ENCODE results near the gene PKP2. TPM values are rescaled to one million over a fixed set of nuclear protein-coding genes. Genes with fewer than 3 reads are reported as not detected.

Gene PKP2
- total RNA-seq, 2 experiments from 2014 or later, result not detected

- Histone ChIP-seq H4K20me1 (ENCODE audit: insufficient read depth, low read length) (no peaks in the 10 kb centered on the region), H2AFZ (ENCODE audit: low read length) (no peak overlapping the region), H3K9me3 (ENCODE audit: low read length) (no peaks in the 10 kb centered on the region), H3K9me2 (ENCODE audit: insufficient read depth, low read length) (no peaks in the 10 kb centered on the region), H3K4me1 (ENCODE audit: insufficient read depth, low read length, poor library complexity, severe bottlenecking) (no peaks in the 10 kb centered on the region), H3K4me2 (ENCODE audit: low read length) (no peak overlapping the region), H3K36me3 (ENCODE audit: insufficient read depth, low read length) (no peaks in the 10 kb centered on the region), H3K4me3 (ENCODE audit: low read depth, low read length, poor library complexity, severe bottlenecking) (no peak overlapping the region), H3K79me2 (ENCODE audit: insufficient read depth, low read depth, low read length) (no peaks in the 10 kb centered on the region), H3K27ac (ENCODE audit: low read depth, low read length, poor library complexity, severe bottlenecking) (no peak overlapping the region)
- DNase-seq (ENCODE audit: low spot score), result no peak
- TF ChIP-seq EZH2phosphoT487 (IDR thresholded peaks at IDR 0.05; ENCODE audit: borderline replicate concordance, low read depth, low read length), result no peak
- TF ChIP-seq, protein P1, sequence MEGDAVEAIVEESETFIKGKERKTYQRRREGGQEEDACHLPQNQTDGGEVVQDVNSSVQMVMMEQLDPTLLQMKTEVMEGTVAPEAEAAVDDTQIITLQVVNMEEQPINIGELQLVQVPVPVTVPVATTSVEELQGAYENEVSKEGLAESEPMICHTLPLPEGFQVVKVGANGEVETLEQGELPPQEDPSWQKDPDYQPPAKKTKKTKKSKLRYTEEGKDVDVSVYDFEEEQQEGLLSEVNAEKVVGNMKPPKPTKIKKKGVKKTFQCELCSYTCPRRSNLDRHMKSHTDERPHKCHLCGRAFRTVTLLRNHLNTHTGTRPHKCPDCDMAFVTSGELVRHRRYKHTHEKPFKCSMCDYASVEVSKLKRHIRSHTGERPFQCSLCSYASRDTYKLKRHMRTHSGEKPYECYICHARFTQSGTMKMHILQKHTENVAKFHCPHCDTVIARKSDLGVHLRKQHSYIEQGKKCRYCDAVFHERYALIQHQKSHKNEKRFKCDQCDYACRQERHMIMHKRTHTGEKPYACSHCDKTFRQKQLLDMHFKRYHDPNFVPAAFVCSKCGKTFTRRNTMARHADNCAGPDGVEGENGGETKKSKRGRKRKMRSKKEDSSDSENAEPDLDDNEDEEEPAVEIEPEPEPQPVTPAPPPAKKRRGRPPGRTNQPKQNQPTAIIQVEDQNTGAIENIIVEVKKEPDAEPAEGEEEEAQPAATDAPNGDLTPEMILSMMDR (conservative IDR thresholded peaks at IDR 0.05; ENCODE audit: low read length), result no peak
- ChIA-PET POLR2A (no interaction called here), CTCF (ENCODE audit: unreplicated experiment) (no interaction called here)
- intact Hi-C loops (cut with micrococcal nuclease; ENCODE audit: unreplicated experiment), result no loop called here
- no TSS peak for BruUV-seq (replicated peaks)
Observed at GRCh38 chr12:32841061-32841460, 55.5 kb downstream of the PKP2 start.

- H3K27ac ChIP-seq (ENCODE audit: low read depth, low read length, poor library complexity, severe bottlenecking), result no peak overlapping the region
- H3K4me3 ChIP-seq (ENCODE audit: low read depth, low read length, poor library complexity, severe bottlenecking), result no peak overlapping the region
- no peaks in the 10 kb centered on the region for H4K20me1 ChIP-seq (ENCODE audit: insufficient read depth, low read length)
- ChIA-PET POLR2A (no interaction called here), CTCF (ENCODE audit: unreplicated experiment) (no interaction called here)
- intact Hi-C loops (cut with micrococcal nuclease; ENCODE audit: unreplicated experiment), result no loop called here
- H2AFZ ChIP-seq (ENCODE audit: low read length), result no peak overlapping the region
- no peaks in the 10 kb centered on the region for H3K79me2 ChIP-seq (ENCODE audit: insufficient read depth, low read depth, low read length)
- H3K36me3 ChIP-seq (ENCODE audit: insufficient read depth, low read length), result no peaks in the 10 kb centered on the region
- no peaks in the 10 kb centered on the region for H3K9me3 ChIP-seq (ENCODE audit: low read length)
- H3K4me1 ChIP-seq (ENCODE audit: insufficient read depth, low read length, poor library complexity, severe bottlenecking), result no peaks in the 10 kb centered on the region
- no peak overlapping the region for H3K4me2 ChIP-seq (ENCODE audit: low read length)
- no TSS peak for BruUV-seq (replicated peaks)
- TF ChIP-seq, protein P1 (conservative IDR thresholded peaks at IDR 0.05; ENCODE audit: low read length), result no peak
- no peak for TF ChIP-seq EZH2phosphoT487 (IDR thresholded peaks at IDR 0.05; ENCODE audit: borderline replicate concordance, low read depth, low read length)
- DNase-seq (ENCODE audit: low spot score), result no peak
- no peaks in the 10 kb centered on the region for H3K9me2 ChIP-seq (ENCODE audit: insufficient read depth, low read length)
Observed at GRCh38 chr12:32839828-32840227, 56.7 kb downstream of the PKP2 start.

DNA sequence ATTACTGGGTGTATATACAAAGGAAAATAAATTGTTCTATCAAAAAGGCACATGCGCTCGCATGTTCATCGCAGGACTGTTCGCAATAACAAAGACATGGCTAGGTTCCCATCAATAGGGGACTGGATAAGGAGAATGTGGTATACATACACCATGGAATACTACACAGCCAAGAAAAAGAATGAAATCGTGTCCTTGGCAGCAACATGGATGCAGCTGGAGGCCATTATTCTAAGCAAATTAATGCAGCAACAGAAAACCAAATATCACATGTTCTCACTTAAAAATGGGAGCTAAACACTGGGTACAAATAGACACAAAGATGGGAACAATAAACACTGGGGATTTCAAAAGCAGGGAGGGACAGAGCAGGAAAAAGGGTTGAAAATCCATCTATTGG is 58.6 kb downstream of the PKP2 start:
- intact Hi-C loops (cut with micrococcal nuclease; ENCODE audit: unreplicated experiment), result no loop called here
- no TSS peak for BruUV-seq (replicated peaks)

More for the DNA sequence above, 58.6 kb downstream of the PKP2 start:
- Histone ChIP-seq H3K79me2 (ENCODE audit: insufficient read depth, low read depth, low read length) (no peaks in the 10 kb centered on the region), H3K27ac (ENCODE audit: low read depth, low read length, poor library complexity, severe bottlenecking) (no peak overlapping the region), H3K4me3 (ENCODE audit: low read depth, low read length, poor library complexity, severe bottlenecking) (no peak overlapping the region), H3K36me3 (ENCODE audit: insufficient read depth, low read length) (no peaks in the 10 kb centered on the region), H3K9me3 (ENCODE audit: low read length) (no peaks in the 10 kb centered on the region), H4K20me1 (ENCODE audit: insufficient read depth, low read length) (no peaks in the 10 kb centered on the region), H3K4me2 (ENCODE audit: low read length) (no peak overlapping the region), H3K9me2 (ENCODE audit: insufficient read depth, low read length) (no peaks in the 10 kb centered on the region), H2AFZ (ENCODE audit: low read length) (no peak overlapping the region), H3K4me1 (ENCODE audit: insufficient read depth, low read length, poor library complexity, severe bottlenecking) (no peaks in the 10 kb centered on the region)
- POLR2A ChIA-PET, result no interaction called here
- TF ChIP-seq EZH2phosphoT487 (IDR thresholded peaks at IDR 0.05; ENCODE audit: borderline replicate concordance, low read depth, low read length), result no peak
- TF ChIP-seq, protein P1 (conservative IDR thresholded peaks at IDR 0.05; ENCODE audit: low read length), result no peak
- no peak for DNase-seq (ENCODE audit: low spot score)
- CTCF ChIA-PET (ENCODE audit: unreplicated experiment), result no interaction called here

All from OCI-LY7 (cell line).